Measurements from ENCODE around the gene MEIS1.
A peak's percentile ranks its signal among the peaks of the same experiment; 100 is the strongest.

Gene MEIS1

GRCh38 chr2:66470199-66470598, 35.3 kb downstream of the MEIS1 start (continued):
- TF ChIP-seq REST (tag by site-specific recombination; IDR thresholded peaks at IDR 0.05) (no peak), ZNF600 (tag by site-specific recombination; IDR thresholded peaks at IDR 0.05) (no peak)

- CTCF ChIA-PET = interaction anchor here (1.5 kb wide), 1 partner anchor 9 kb away, joined by 4 read pairs; no protein-coding TSS in a partner anchor
- H3K9me3 ChIP-seq (ENCODE audit: control insufficient read depth, insufficient read depth, low read depth, low read length) = no peaks in the 10 kb centered on the region
- no peak overlapping the region for H3K4me3 ChIP-seq (ENCODE audit: low read depth, low read length)
- 0 out of 2 replicates have a peak, but pooled peaks cover 2% of the 10 kb centered on the region for H3K4me1 ChIP-seq (ENCODE audit: control insufficient read depth, insufficient read depth, low read length)
- peaks cover 0 to 3% of the 10 kb centered on the region in 2 experiments; a peak in 2 of 3 replicates for H3K36me3 ChIP-seq (ENCODE audit: control insufficient read depth in 2 of 2, insufficient read depth in 1 of 2, low read length in 2 of 2)
- no peak overlapping the region for H3K27ac ChIP-seq (ENCODE audit: extremely low read depth, low read depth, low read length)
- no peak for TF ChIP-seq EGR2 (tag by site-specific recombination; IDR thresholded peaks at IDR 0.05; ENCODE audit: low read depth)
- no peak for TF ChIP-seq ZNF510 (tag by site-specific recombination; IDR thresholded peaks at IDR 0.05; ENCODE audit: insufficient replicate concordance)
- TF ChIP-seq ZNF600 (tag by site-specific recombination; IDR thresholded peaks at IDR 0.05) = no peak
- no peak for TF ChIP-seq PRDM6 (tag by site-specific recombination; IDR thresholded peaks at IDR 0.05)
- no peak for TF ChIP-seq ZBTB21 (tag by site-specific recombination; IDR thresholded peaks at IDR 0.05)
- no peak for TF ChIP-seq ZBTB8A (tag by site-specific recombination; IDR thresholded peaks at IDR 0.05)
- no peak for TF ChIP-seq ZNF433 (tag by site-specific recombination; IDR thresholded peaks at IDR 0.05; ENCODE audit: low read depth)
- TF ChIP-seq ZNF624 (tag by site-specific recombination; IDR thresholded peaks at IDR 0.05) = no peak
- POLR2A ChIA-PET = no interaction called here
Observed at GRCh38 chr2:66472225-66472843, 37.4 kb downstream of the MEIS1 start.

GRCh38 chr2:66477135-66477842, 42.4 kb downstream of the MEIS1 start:
- Histone ChIP-seq H3K36me3 (ENCODE audit: control insufficient read depth in 2 of 2, insufficient read depth in 1 of 2, low read length in 2 of 2) (peaks cover 0 to 3% of the 10 kb centered on the region in 2 experiments; a peak in 1 of 3 replicates), H3K27ac (ENCODE audit: extremely low read depth, low read depth, low read length) (no peak overlapping the region), H3K9me3 (ENCODE audit: control insufficient read depth, insufficient read depth, low read depth, low read length) (no peaks in the 10 kb centered on the region), H3K4me3 (ENCODE audit: low read depth, low read length) (no peak overlapping the region), H3K4me1 (ENCODE audit: control insufficient read depth, insufficient read depth, low read length) (no peaks in the 10 kb centered on the region)
- POLR2A ChIA-PET = no interaction called here
- CTCF ChIA-PET = no interaction called here
- no peak for TF ChIP-seq ZNF747 (tag by site-specific recombination; IDR thresholded peaks at IDR 0.05)
- TF ChIP-seq MZF1 (tag by site-specific recombination; IDR thresholded peaks at IDR 0.05; ENCODE audit: borderline replicate concordance) = no peak
- no peak for TF ChIP-seq ZNF211 (tag by site-specific recombination; IDR thresholded peaks at IDR 0.05; ENCODE audit: low read depth)
- peak; percentile 30 for TF ChIP-seq SETDB1 (IDR thresholded peaks at IDR 0.05; ENCODE audit: insufficient read length, low read length)
- TF ChIP-seq WT1 (tag by site-specific recombination; IDR thresholded peaks at IDR 0.05) = no peak
- TF ChIP-seq ZNF645 (tag by site-specific recombination; IDR thresholded peaks at IDR 0.05) = no peak
- TF ChIP-seq ZBTB44 (tag by site-specific recombination; IDR thresholded peaks at IDR 0.05) = no peak

Measured in HEK293 (cell line).